ENCODE measurements around the gene VPS37C. TPM values are rescaled to one million over a fixed set of nuclear protein-coding genes. Genes with fewer than 3 reads are reported as not detected.

VPS37C gene
- total and polyA plus RNA-seq, 2 of the 13 experiments (the other 11 are each of a cell fraction or from before 2014, with no cell fraction given), result 7.5 to 8.8 TPM

GRCh38 chr11:61161190-61162091 lies at the start of gene VPS37C (continued):
- TF ChIP-seq, protein P1, sequence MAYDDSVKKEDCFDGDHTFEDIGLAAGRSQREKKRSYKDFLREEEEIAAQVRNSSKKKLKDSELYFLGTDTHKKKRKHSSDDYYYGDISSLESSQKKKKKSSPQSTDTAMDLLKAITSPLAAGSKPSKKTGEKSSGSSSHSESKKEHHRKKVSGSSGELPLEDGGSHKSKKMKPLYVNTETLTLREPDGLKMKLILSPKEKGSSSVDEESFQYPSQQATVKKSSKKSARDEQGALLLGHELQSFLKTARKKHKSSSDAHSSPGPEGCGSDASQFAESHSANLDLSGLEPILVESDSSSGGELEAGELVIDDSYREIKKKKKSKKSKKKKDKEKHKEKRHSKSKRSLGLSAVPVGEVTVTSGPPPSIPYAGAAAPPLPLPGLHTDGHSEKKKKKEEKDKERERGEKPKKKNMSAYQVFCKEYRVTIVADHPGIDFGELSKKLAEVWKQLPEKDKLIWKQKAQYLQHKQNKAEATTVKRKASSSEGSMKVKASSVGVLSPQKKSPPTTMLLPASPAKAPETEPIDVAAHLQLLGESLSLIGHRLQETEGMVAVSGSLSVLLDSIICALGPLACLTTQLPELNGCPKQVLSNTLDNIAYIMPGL (CRISPR knock-in tag; IDR thresholded peaks at IDR 0.05; ENCODE audit: borderline replicate concordance in 1 of 2, low read depth in 1 of 2), result peak in 1 of 2 experiments; percentile 49; a peak in 3 of 4 replicates
- TF ChIP-seq ZFYVE20 (CRISPR knock-in tag; IDR thresholded peaks at IDR 0.05; ENCODE audit: borderline replicate concordance, low read depth) (no peak), ZNF724P (CRISPR knock-in tag; IDR thresholded peaks at IDR 0.05; ENCODE audit: borderline replicate concordance) (0 out of 2 replicates have a peak, but pooled peaks have one; percentile 44), PCBP2 (optimal IDR thresholded peaks at IDR 0.05; ENCODE audit: low read depth, low read length, poor library complexity, severe bottlenecking) (no peak), ZNF687 (CRISPR knock-in tag; IDR thresholded peaks at IDR 0.05) (peak; percentile 89), ZIK1 (CRISPR knock-in tag; IDR thresholded peaks at IDR 0.05; ENCODE audit: borderline replicate concordance, low read depth) (peak; percentile 34; the same call in 1 of the 2 replicates), HNF4A (CRISPR knock-in tag; IDR thresholded peaks at IDR 0.05) (no peak), SOX13 (IDR thresholded peaks at IDR 0.05) (no peak), SOX13 (CRISPR knock-in tag; conservative IDR thresholded peaks at IDR 0.05 in 1 of 2, IDR thresholded peaks at IDR 0.05 in 1 of 2) (no peak; a peak in 1 of 4 replicates), ZNF790 (CRISPR knock-in tag; IDR thresholded peaks at IDR 0.05; ENCODE audit: borderline replicate concordance) (peak; percentile 30; the same call in 1 of the 2 replicates), PHF20 (CRISPR knock-in tag; IDR thresholded peaks at IDR 0.05) (peak; percentile 40; the same call in 1 of the 2 replicates), NR3C1 (CRISPR knock-in tag; IDR thresholded peaks at IDR 0.05) (no peak), BHLHE40 (IDR thresholded peaks at IDR 0.05; ENCODE audit: low read length) (peak; percentile 52; the same call in 1 of the 2 replicates), ZNF136 (CRISPR knock-in tag; IDR thresholded peaks at IDR 0.05; ENCODE audit: low read depth) (no peak), ZMAT3 (CRISPR knock-in tag; conservative IDR thresholded peaks at IDR 0.05) (0 out of 2 replicates have a peak, but pooled peaks have one; percentile 74)
- TF ChIP-seq, protein P2, sequence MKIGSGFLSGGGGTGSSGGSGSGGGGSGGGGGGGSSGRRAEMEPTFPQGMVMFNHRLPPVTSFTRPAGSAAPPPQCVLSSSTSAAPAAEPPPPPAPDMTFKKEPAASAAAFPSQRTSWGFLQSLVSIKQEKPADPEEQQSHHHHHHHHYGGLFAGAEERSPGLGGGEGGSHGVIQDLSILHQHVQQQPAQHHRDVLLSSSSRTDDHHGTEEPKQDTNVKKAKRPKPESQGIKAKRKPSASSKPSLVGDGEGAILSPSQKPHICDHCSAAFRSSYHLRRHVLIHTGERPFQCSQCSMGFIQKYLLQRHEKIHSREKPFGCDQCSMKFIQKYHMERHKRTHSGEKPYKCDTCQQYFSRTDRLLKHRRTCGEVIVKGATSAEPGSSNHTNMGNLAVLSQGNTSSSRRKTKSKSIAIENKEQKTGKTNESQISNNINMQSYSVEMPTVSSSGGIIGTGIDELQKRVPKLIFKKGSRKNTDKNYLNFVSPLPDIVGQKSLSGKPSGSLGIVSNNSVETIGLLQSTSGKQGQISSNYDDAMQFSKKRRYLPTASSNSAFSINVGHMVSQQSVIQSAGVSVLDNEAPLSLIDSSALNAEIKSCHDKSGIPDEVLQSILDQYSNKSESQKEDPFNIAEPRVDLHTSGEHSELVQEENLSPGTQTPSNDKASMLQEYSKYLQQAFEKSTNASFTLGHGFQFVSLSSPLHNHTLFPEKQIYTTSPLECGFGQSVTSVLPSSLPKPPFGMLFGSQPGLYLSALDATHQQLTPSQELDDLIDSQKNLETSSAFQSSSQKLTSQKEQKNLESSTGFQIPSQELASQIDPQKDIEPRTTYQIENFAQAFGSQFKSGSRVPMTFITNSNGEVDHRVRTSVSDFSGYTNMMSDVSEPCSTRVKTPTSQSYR (CRISPR knock-in tag; IDR thresholded peaks at IDR 0.05; ENCODE audit: borderline replicate concordance), result 0 out of 2 replicates have a peak, but pooled peaks have one; percentile 20
- TF ChIP-seq, protein P3, sequence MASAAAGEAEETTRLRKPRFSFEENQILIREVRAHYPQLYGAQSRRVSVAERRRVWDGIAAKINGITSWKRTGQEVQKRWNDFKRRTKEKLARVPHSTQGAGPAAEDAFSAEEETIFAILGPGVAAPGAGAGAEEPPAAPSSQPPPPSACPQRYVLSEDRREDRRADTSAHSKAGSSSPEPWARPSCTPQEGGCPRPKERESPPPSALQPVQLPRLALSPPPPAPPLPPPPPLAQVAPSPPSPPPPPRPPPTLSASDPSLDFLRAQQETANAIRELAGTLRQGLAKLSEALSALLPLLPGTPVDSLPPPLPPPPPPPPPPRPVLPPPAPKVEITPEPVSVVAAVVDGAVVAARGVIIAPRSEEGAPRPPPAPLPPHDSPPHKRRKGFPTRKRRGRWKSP (CRISPR knock-in tag; IDR thresholded peaks at IDR 0.05), result no peak

Measured in HepG2 (cell line).